Peyer's patch (tissue), 4 donors: ENCODE results near the gene SGSM2. TPM values are rescaled to one million over a fixed set of nuclear protein-coding genes. Genes with fewer than 3 reads are reported as not detected.

Source experiments
- DNase-seq, 3 donors: peaks; one replicate each; pipeline ENCODE4 v3.0.0-alpha.2; 2017 to 2019
- H3K27ac ChIP-seq, 4 donors: fragments of 200-600 bp; sonication (generic); one replicate each; pipeline ENCODE4 v1.5.1; 2016 to 2019
- H3K27me3 ChIP-seq, 2 donors: fragments of 200-600 bp; sonication (generic); one replicate each; pipeline ENCODE4 v1.5.1; 2019
- H3K36me3 ChIP-seq, 3 donors: fragments of 200-600 bp; sonication (generic); one replicate each; pipeline ENCODE4 v1.5.1; 2016 to 2019
- H3K4me1 ChIP-seq, 4 donors: fragments of 200-600 bp; sonication (generic); one replicate each; pipeline ENCODE4 v1.5.1; 2016 to 2019
- H3K4me3 ChIP-seq, 4 donors: fragments of 200-600 bp; sonication (generic); 1 replicate in 3 of 4; 2 replicates in 1 of 4; pipeline ENCODE4 v1.5.1; 2016 to 2019; ENCODE audit warnings: mild to moderate bottlenecking in 1 of 4
- H3K9me3 ChIP-seq, 4 donors: fragments of 200-600 bp; sonication (generic); one replicate each; pipeline ENCODE4 v1.5.1; 2016 to 2019; ENCODE audit warnings: mild to moderate bottlenecking in 1 of 4
- CTCF ChIP-seq, 6 experiments: fragments of 450-650 bp in 4 of 6; fragments of 200-600 bp in 2 of 6; sonication (generic) in 1 of 6; IDR thresholded peaks; one replicate each; pipeline ENCODE4 v1.5.1; 2017 to 2019; ENCODE audit warnings: antibody characterized with exemption in 6 of 6, mild to moderate bottlenecking in 3 of 6, moderate library complexity in 1 of 6
- POLR2A ChIP-seq, 2 donors: fragments of 450-650 bp; IDR thresholded peaks; one replicate each; pipeline ENCODE4 v1.5.1; 2017; ENCODE audit warnings: antibody characterized with exemption in 2 of 2, mild to moderate bottlenecking in 2 of 2, moderate library complexity in 2 of 2
- total RNA-seq, 4 donors: library from RNA; depleted of rRNA; stranded (reverse); fragments of >200 nt; gene quantifications; one replicate each; pipeline ENCODE4 v1.1.0, GENCODE V29; 2016

The SGSM2 gene
- total RNA-seq, 4 donors from 2014 or later = 48.5 to 151 (median 113) TPM

- peaks cover 0 to 54% (median 7%) of the 10 kb centered on the region in 4 donors for H3K4me1 ChIP-seq
- H3K4me3 ChIP-seq = peak overlapping the region in 2 of 4 donors; percentile 8 to 32
- peak in 2 of 3 donors; percentile 90 to 94 for DNase-seq
- no peaks in the 10 kb centered on the region for H3K36me3 ChIP-seq
- TF ChIP-seq POLR2A (IDR thresholded peaks at IDR 0.05) (peak; percentile 66 to 82), CTCF (IDR thresholded peaks at IDR 0.05) (peak in 1 of 6 experiments; percentile 3)
- H3K27ac ChIP-seq = peak overlapping the region; percentile 53 to 97 (median 92)
- no peaks in the 10 kb centered on the region for H3K9me3 ChIP-seq
- no peaks in the 10 kb centered on the region for H3K27me3 ChIP-seq
These were observed 69.8 kb downstream of the SGSM2 start for GRCh38 chr17:2406903-2407790.

GRCh38 chr17:2410951-2411350, 73.7 kb downstream of the SGSM2 start:
- Histone ChIP-seq H3K27ac (no peak overlapping the region), H3K4me1 (peaks cover 0 to 23% (median 2%) of the 10 kb centered on the region in 4 donors), H3K27me3 (no peaks in the 10 kb centered on the region), H3K36me3 (peaks cover 0 to 15% (median 0%) of the 10 kb centered on the region in 3 donors), H3K4me3 (no peak overlapping the region), H3K9me3 (no peaks in the 10 kb centered on the region)
- TF ChIP-seq CTCF (IDR thresholded peaks at IDR 0.05) = no peak
- TF ChIP-seq POLR2A (IDR thresholded peaks at IDR 0.05) = no peak
- DNase-seq = no peak

- TF ChIP-seq CTCF (IDR thresholded peaks at IDR 0.05) (peak in 1 of 6 experiments; percentile 2), POLR2A (IDR thresholded peaks at IDR 0.05) (no peak)
- H3K4me3 ChIP-seq = no peak overlapping the region
- no peaks in the 10 kb centered on the region for H3K9me3 ChIP-seq
- no peaks in the 10 kb centered on the region for H3K27me3 ChIP-seq
- H3K27ac ChIP-seq = peak overlapping the region in 1 of 4 donors; percentile 12
- H3K4me1 ChIP-seq = peaks cover 0 to 15% (median 2%) of the 10 kb centered on the region in 4 donors
- peaks cover 0 to 15% (median 0%) of the 10 kb centered on the region in 3 donors for H3K36me3 ChIP-seq
- DNase-seq = no peak
These were observed 75.3 kb downstream of the SGSM2 start for GRCh38 chr17:2412561-2413021.

GRCh38 chr17:2414446-2415064, 77.3 kb downstream of the SGSM2 start:
- no peaks in the 10 kb centered on the region for H3K9me3 ChIP-seq
- H3K4me3 ChIP-seq = no peak overlapping the region
- H3K27me3 ChIP-seq = no peaks in the 10 kb centered on the region
- no peak for DNase-seq
- TF ChIP-seq CTCF (IDR thresholded peaks at IDR 0.05) (no peak), POLR2A (IDR thresholded peaks at IDR 0.05) (no peak)
- peaks cover 0 to 26% (median 2%) of the 10 kb centered on the region in 4 donors for H3K4me1 ChIP-seq
- no peak overlapping the region for H3K27ac ChIP-seq
- H3K36me3 ChIP-seq = peaks cover 0 to 20% (median 0%) of the 10 kb centered on the region in 3 donors

GRCh38 chr17:2415081-2415480, 77.8 kb downstream of the SGSM2 start:
- no peak for DNase-seq
- TF ChIP-seq CTCF (IDR thresholded peaks at IDR 0.05) (no peak), POLR2A (IDR thresholded peaks at IDR 0.05) (no peak)
- Histone ChIP-seq H3K4me3 (no peak overlapping the region), H3K4me1 (peaks cover 0 to 26% (median 2%) of the 10 kb centered on the region in 4 donors), H3K27me3 (no peaks in the 10 kb centered on the region), H3K9me3 (no peaks in the 10 kb centered on the region), H3K36me3 (peaks cover 0 to 24% (median 0%) of the 10 kb centered on the region in 3 donors), H3K27ac (no peak overlapping the region)
